K562 (cell line): ENCODE measurements around the gene NAXD.

Experiments
- BHLHE40 ChIP-seq: IDR thresholded peaks from 2 replicates; pipeline ENCODE4 v1.6.1; 2011; ENCODE audit warnings: low read length, improper control_type of control experiment
- ZNF274 ChIP-seq: IDR thresholded peaks from 2 replicates; pipeline ENCODE4 v1.6.1; 2011; ENCODE audit warnings: low read depth, mild to moderate bottlenecking, low read length, moderate library complexity, borderline replicate concordance
- ZNF583 ChIP-seq: fragments of 250-450 bp; sonication (Bioruptor Pico); IDR thresholded peaks from 2 replicates; pipeline ENCODE4 v1.4.0; 2020

- TF ChIP-seq BHLHE40 (no peak), ZNF583 (no peak), ZNF274 (no peak)
Measured at GRCh38 chr13:110643768-110644421, 28.6 kb downstream of the NAXD start.
